MM.1S (cell line): ENCODE results near the gene ZFPM1.

Experiments
- DNase-seq: peaks from one replicate; pipeline ENCODE4 v3.0.0-alpha.2; 2015
- H2AFZ ChIP-seq: fragments of 300-600 bp; sonication (generic); 2 replicates; pipeline ENCODE4 v1.6.0; 2016; ENCODE audit warnings: antibody characterized with exemption, low read length
- H3F3A ChIP-seq: fragments of 300-600 bp; sonication (generic); 2 replicates; pipeline ENCODE4 v1.6.1; 2016; ENCODE audit warnings: mild to moderate bottlenecking, antibody characterized with exemption, low read length, moderate library complexity, mixed read lengths; ENCODE audit not compliant: insufficient read depth
- H3K27ac ChIP-seq: fragments of 300-600 bp; sonication (generic); 2 replicates; pipeline ENCODE4 v1.5.1; 2016; ENCODE audit warnings: mild to moderate bottlenecking, low read length
- H3K27me3 ChIP-seq: fragments of 300-600 bp; sonication (generic); replicated peaks from 2 replicates; pipeline ENCODE4 v1.6.0; 2016; ENCODE audit warnings: low read length; ENCODE audit not compliant: insufficient read depth
- H3K36me3 ChIP-seq: fragments of 300-600 bp; sonication (generic); replicated peaks from 2 replicates; pipeline ENCODE4 v1.6.1; 2016; ENCODE audit warnings: mild to moderate bottlenecking, low read length, mixed read lengths; ENCODE audit not compliant: insufficient read depth
- H3K4me1 ChIP-seq: fragments of 300-600 bp; sonication (generic); 2 replicates; pipeline ENCODE4 v1.6.1; 2016; ENCODE audit warnings: low read length, mixed read lengths
- H3K4me2 ChIP-seq: fragments of 300-600 bp; sonication (generic); 2 replicates; pipeline ENCODE4 v1.6.0; 2016; ENCODE audit warnings: low read depth, low read length
- H3K4me3 ChIP-seq: fragments of 300-600 bp; sonication (generic); 2 replicates; pipeline ENCODE4 v1.5.1; 2016; ENCODE audit warnings: low read length, mixed read lengths
- H3K79me2 ChIP-seq: fragments of 300-600 bp; sonication (generic); 2 replicates; pipeline ENCODE4 v1.6.1; 2016; ENCODE audit warnings: mixed run types, low read length, mixed read lengths
- H3K9ac ChIP-seq: fragments of 300-600 bp; sonication (generic); 2 replicates; pipeline ENCODE4 v1.6.1; 2016; ENCODE audit warnings: low read length, mixed read lengths
- H3K9me2 ChIP-seq: fragments of 300-600 bp; sonication (generic); replicated peaks from 2 replicates; pipeline ENCODE4 v1.6.1; 2016; ENCODE audit warnings: mild to moderate bottlenecking, low read length, mixed read lengths; ENCODE audit not compliant: insufficient read depth
- H3K9me3 ChIP-seq: fragments of 300-600 bp; sonication (generic); replicated peaks from 2 replicates; pipeline ENCODE4 v1.6.1; 2016; ENCODE audit warnings: mild to moderate bottlenecking, low read length, mixed read lengths; ENCODE audit not compliant: insufficient read depth
- H4K20me1 ChIP-seq: fragments of 300-600 bp; sonication (generic); 2 replicates; pipeline ENCODE4 v1.6.1; 2016; ENCODE audit warnings: mild to moderate bottlenecking, low read length, moderate library complexity, mixed read lengths; ENCODE audit not compliant: insufficient read depth
- EZH2 ChIP-seq: fragments of 300-600 bp; sonication (generic); optimal IDR thresholded peaks from 2 replicates; pipeline ENCODE3; 2017; ENCODE audit warnings: low read depth, mild to moderate bottlenecking, antibody characterized with exemption, low read length, mixed read lengths
- EZH2phosphoT487 ChIP-seq: fragments of 300-600 bp; sonication (generic); IDR thresholded peaks from 2 replicates; pipeline ENCODE4 v1.6.1; 2018; ENCODE audit warnings: antibody characterized with exemption, low read length
- TF ChIP-seq, protein P1 (sequence below): fragments of 300-600 bp; sonication (generic); IDR thresholded peaks from 2 replicates; pipeline ENCODE4 v1.5.1; 2016; ENCODE audit warnings: antibody characterized with exemption, low read length, mixed read lengths

ZFPM1 gene

GRCh38 chr16:88438084-88438870, 14.8 kb upstream of the ZFPM1 start:
- Histone ChIP-seq H4K20me1 (no peaks in the 10 kb centered on the region), H3K9me2 (no peaks in the 10 kb centered on the region), H3K4me2 (no peak overlapping the region), H3K27me3 (peaks cover 76% of the 10 kb centered on the region), H3K79me2 (no peaks in the 10 kb centered on the region), H2AFZ (no peak overlapping the region), H3K4me3 (no peak overlapping the region), H3K4me1 (no peaks in the 10 kb centered on the region), H3K9ac (no peak overlapping the region), H3K9me3 (no peaks in the 10 kb centered on the region), H3K36me3 (no peaks in the 10 kb centered on the region), H3F3A (no peaks in the 10 kb centered on the region), H3K27ac (no peak overlapping the region)
- no peak for DNase-seq
- TF ChIP-seq EZH2 = no peak
- TF ChIP-seq EZH2phosphoT487 = no peak
- TF ChIP-seq, protein P1, sequence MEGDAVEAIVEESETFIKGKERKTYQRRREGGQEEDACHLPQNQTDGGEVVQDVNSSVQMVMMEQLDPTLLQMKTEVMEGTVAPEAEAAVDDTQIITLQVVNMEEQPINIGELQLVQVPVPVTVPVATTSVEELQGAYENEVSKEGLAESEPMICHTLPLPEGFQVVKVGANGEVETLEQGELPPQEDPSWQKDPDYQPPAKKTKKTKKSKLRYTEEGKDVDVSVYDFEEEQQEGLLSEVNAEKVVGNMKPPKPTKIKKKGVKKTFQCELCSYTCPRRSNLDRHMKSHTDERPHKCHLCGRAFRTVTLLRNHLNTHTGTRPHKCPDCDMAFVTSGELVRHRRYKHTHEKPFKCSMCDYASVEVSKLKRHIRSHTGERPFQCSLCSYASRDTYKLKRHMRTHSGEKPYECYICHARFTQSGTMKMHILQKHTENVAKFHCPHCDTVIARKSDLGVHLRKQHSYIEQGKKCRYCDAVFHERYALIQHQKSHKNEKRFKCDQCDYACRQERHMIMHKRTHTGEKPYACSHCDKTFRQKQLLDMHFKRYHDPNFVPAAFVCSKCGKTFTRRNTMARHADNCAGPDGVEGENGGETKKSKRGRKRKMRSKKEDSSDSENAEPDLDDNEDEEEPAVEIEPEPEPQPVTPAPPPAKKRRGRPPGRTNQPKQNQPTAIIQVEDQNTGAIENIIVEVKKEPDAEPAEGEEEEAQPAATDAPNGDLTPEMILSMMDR = no peak

- no peaks in the 10 kb centered on the region for H4K20me1 ChIP-seq
- TF ChIP-seq, protein P1 = no peak
- no peak for TF ChIP-seq EZH2phosphoT487
- no peak for TF ChIP-seq EZH2
- no peaks in the 10 kb centered on the region for H3K4me1 ChIP-seq
- H3K4me2 ChIP-seq = no peak overlapping the region
- no peak overlapping the region for H3K4me3 ChIP-seq
- peaks cover 68% of the 10 kb centered on the region for H3K27me3 ChIP-seq
- no peaks in the 10 kb centered on the region for H3K9me3 ChIP-seq
- no peaks in the 10 kb centered on the region for H3K9me2 ChIP-seq
- no peaks in the 10 kb centered on the region for H3F3A ChIP-seq
- no peak overlapping the region for H3K9ac ChIP-seq
- no peaks in the 10 kb centered on the region for H3K36me3 ChIP-seq
- no peaks in the 10 kb centered on the region for H3K79me2 ChIP-seq
- H2AFZ ChIP-seq = no peak overlapping the region
- no peak overlapping the region for H3K27ac ChIP-seq
- DNase-seq = no peak
Observed at GRCh38 chr16:88439016-88439415, 14.1 kb upstream of the ZFPM1 start.

GRCh38 chr16:88439706-88440105, 13.4 kb upstream of the ZFPM1 start:
- Histone ChIP-seq H4K20me1 (no peaks in the 10 kb centered on the region), H3K4me2 (no peak overlapping the region)

More at GRCh38 chr16:88439706-88440105, 13.4 kb upstream of the ZFPM1 start:
- H2AFZ ChIP-seq = no peak overlapping the region
- TF ChIP-seq, protein P1 = no peak
- TF ChIP-seq EZH2 = no peak
- no peak for TF ChIP-seq EZH2phosphoT487
- H3K4me1 ChIP-seq = no peaks in the 10 kb centered on the region
- no peaks in the 10 kb centered on the region for H3K36me3 ChIP-seq
- DNase-seq = no peak
- no peaks in the 10 kb centered on the region for H3F3A ChIP-seq
- H3K27me3 ChIP-seq = peaks cover 62% of the 10 kb centered on the region
- no peak overlapping the region for H3K9ac ChIP-seq
- no peaks in the 10 kb centered on the region for H3K9me2 ChIP-seq
- no peak overlapping the region for H3K4me3 ChIP-seq
- no peaks in the 10 kb centered on the region for H3K9me3 ChIP-seq
- H3K27ac ChIP-seq = no peak overlapping the region
- H3K79me2 ChIP-seq = no peaks in the 10 kb centered on the region
